COLO668 (cell line): Measurements from ENCODE around the gene TOMM22.

ENCODE experiments used
- DNase-seq: peaks from one replicate; lab custom pipeline; 2025; ENCODE audit not compliant: unreplicated experiment; lab: John Stamatoyannopoulos, UW

Gene TOMM22

GRCh38 chr22:38715176-38715764, 33.5 kb downstream of the TOMM22 start:
- no peak for DNase-seq

- no peak for DNase-seq
These were observed 34.1 kb downstream of the TOMM22 start for GRCh38 chr22:38715852-38716251.

GRCh38 chr22:38716271-38716670, 34.5 kb downstream of the TOMM22 start:
- no peak for DNase-seq

GRCh38 chr22:38716826-38717225, 35.1 kb downstream of the TOMM22 start:
- DNase-seq = no peak

- DNase-seq = no peak
These were observed 35.5 kb downstream of the TOMM22 start for GRCh38 chr22:38717244-38717643.

- DNase-seq = peak; percentile 68
These were observed 36.7 kb downstream of the TOMM22 start for GRCh38 chr22:38718414-38718813.

GRCh38 chr22:38719196-38719595, 37.4 kb downstream of the TOMM22 start:
- no peak for DNase-seq

- DNase-seq = no peak
These were observed 38.6 kb downstream of the TOMM22 start for GRCh38 chr22:38720350-38720749.

- no peak for DNase-seq
These were observed 39.8 kb downstream of the TOMM22 start for GRCh38 chr22:38721551-38721950.

GRCh38 chr22:38724176-38724575, 42.4 kb downstream of the TOMM22 start:
- no peak for DNase-seq

GRCh38 chr22:38724926-38725571, 43.3 kb downstream of the TOMM22 start:
- DNase-seq = peak; percentile 21

- no peak for DNase-seq
These were observed 44.3 kb downstream of the TOMM22 start for GRCh38 chr22:38725900-38726655.

- DNase-seq = no peak
These were observed 45.4 kb downstream of the TOMM22 start for GRCh38 chr22:38727123-38727522.

- DNase-seq = no peak
These were observed 46.0 kb downstream of the TOMM22 start for GRCh38 chr22:38727530-38728451.

GRCh38 chr22:38728871-38729796, 47.4 kb downstream of the TOMM22 start:
- DNase-seq = no peak

GRCh38 chr22:38729946-38730345, 48.2 kb downstream of the TOMM22 start:
- no peak for DNase-seq

- DNase-seq = no peak
These were observed 48.7 kb downstream of the TOMM22 start for GRCh38 chr22:38730411-38730871.

GRCh38 chr22:38731703-38732161, 50.0 kb downstream of the TOMM22 start:
- DNase-seq = no peak

- no peak for DNase-seq
These were observed 50.6 kb downstream of the TOMM22 start for GRCh38 chr22:38732251-38732815.

GRCh38 chr22:38733329-38733723, 51.6 kb downstream of the TOMM22 start:
- peak; percentile 30 for DNase-seq
